Lower leg skin (tissue), 4 donors: ENCODE measurements around the gene PLCB1. TPM values are rescaled to one million over a fixed set of nuclear protein-coding genes. Genes with fewer than 3 reads are reported as not detected.
A peak's percentile ranks its signal among the peaks of the same experiment; 100 is the strongest.

ENCODE experiments used
- DNase-seq, 2 donors: peaks; one replicate each; pipeline ENCODE4 v3.0.0-alpha.2; 2019; ENCODE audit warnings: low spot score in 2 of 2
- H3K4me3 ChIP-seq: fragments of 200-600 bp; sonication (generic); 2 replicates; pipeline ENCODE4 v1.5.1; 2017; ENCODE audit warnings: mild to moderate bottlenecking, low read depth; ENCODE audit not compliant: poor library complexity, severe bottlenecking
- POLR2A ChIP-seq, 2 donors: fragments of 450-650 bp; IDR thresholded peaks; one replicate each; pipeline ENCODE4 v1.6.1; 2016 to 2017; ENCODE audit warnings: antibody characterized with exemption in 2 of 2, mild to moderate bottlenecking in 1 of 2, moderate library complexity in 1 of 2
- WGBS, 2 donors: methylation state at CpG; one replicate each; pipeline ENCODE4 v1.1.5; 2018; 5-methylcytosine and 5-hydroxymethylcytosine counted together
- intact Hi-C: fragments of 100-400 bp; cut with DNase I; formaldehyde crosslinking; loops from one replicate; pipeline ENCODE4 v1.15.0; 2023; ENCODE audit warnings: low total_unique reads
- total RNA-seq, 4 donors: library from RNA; depleted of rRNA; stranded (reverse); fragments of >200 nt; gene quantifications; one replicate each; pipeline ENCODE4 v1.1.0, GENCODE V29; 2016
- TF ChIP-seq, protein P1 (sequence below), 3 donors: fragments of 450-650 bp; IDR thresholded peaks; one replicate each; pipeline ENCODE4 v1.5.1; 2016; ENCODE audit warnings: antibody characterized with exemption in 3 of 3, mild to moderate bottlenecking in 3 of 3, moderate library complexity in 2 of 3

PLCB1 gene
- total RNA-seq, 4 donors from 2014 or later, result 4.1 to 16.2 (median 9.1) TPM

DNA sequence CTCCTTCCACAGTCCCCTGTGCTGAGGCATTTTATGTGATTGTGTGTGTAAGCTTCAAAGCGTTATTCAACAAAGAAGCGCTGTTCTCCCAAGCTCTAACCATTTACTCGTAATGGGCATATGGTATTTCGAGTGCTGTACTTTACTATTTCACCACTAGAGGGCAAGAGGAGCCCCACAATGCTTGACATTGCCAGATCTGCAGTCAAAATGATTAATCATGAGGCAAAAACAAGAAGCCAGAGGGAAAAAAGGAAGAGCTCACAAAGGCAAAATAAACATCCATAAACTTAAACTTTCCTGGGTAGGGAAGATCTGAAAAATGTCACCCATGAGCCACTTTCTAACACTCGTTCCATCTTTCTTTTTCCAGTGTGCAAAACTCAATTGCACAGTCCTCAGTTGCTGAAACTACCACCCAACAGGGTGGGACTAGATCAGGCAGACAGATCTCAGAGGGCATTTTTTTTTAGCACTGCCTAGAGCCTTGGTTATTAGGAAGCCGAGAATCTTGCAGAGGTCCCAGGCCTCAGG lies 721.8 kb downstream of the PLCB1 start:
- peak in 1 of 2 donors; percentile 39 for DNase-seq
- WGBS, 2 donors, result 3 to 6% methylated on average over 6 of the region's 6 CpGs
- intact Hi-C loops, result loop anchor here (10.0 kb wide), 1 partner anchor 511 kb away; no protein-coding TSS in a partner anchor
- TF ChIP-seq, protein P1, sequence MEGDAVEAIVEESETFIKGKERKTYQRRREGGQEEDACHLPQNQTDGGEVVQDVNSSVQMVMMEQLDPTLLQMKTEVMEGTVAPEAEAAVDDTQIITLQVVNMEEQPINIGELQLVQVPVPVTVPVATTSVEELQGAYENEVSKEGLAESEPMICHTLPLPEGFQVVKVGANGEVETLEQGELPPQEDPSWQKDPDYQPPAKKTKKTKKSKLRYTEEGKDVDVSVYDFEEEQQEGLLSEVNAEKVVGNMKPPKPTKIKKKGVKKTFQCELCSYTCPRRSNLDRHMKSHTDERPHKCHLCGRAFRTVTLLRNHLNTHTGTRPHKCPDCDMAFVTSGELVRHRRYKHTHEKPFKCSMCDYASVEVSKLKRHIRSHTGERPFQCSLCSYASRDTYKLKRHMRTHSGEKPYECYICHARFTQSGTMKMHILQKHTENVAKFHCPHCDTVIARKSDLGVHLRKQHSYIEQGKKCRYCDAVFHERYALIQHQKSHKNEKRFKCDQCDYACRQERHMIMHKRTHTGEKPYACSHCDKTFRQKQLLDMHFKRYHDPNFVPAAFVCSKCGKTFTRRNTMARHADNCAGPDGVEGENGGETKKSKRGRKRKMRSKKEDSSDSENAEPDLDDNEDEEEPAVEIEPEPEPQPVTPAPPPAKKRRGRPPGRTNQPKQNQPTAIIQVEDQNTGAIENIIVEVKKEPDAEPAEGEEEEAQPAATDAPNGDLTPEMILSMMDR (IDR thresholded peaks at IDR 0.05), result peak in 1 of 3 donors; percentile 48
- TF ChIP-seq POLR2A (IDR thresholded peaks at IDR 0.05), result no peak
- H3K4me3 ChIP-seq, result no peak overlapping the region

DNA sequence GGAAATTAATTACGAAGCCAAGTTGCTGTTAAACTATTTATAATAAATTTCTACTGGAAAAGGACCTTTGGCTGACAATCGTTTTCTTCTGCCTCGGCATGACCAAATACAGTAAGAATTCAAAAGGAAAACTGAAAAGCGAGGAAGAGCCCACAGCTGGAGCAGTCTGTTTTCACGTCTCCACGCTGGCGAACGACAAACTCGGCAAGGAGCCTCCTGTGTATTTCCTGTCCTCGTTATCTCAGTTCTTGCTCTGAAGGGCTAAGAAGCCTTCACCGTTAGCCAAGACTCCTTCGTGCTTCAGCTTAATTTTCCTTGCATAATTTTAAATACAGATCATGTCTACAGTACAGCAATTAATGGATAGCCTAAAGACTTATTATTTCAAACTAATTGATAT lies 722.5 kb downstream of the PLCB1 start:
- H3K4me3 ChIP-seq, result no peak overlapping the region
- intact Hi-C loops, result loop anchor here (10.0 kb wide), 1 partner anchor 510 kb away; no protein-coding TSS in a partner anchor
- peak in 1 of 2 donors; percentile 20 for DNase-seq
- WGBS, 2 donors, result 27 to 54% methylated on average over 12 of the region's 12 CpGs
- TF ChIP-seq POLR2A (IDR thresholded peaks at IDR 0.05), result no peak
- TF ChIP-seq, protein P1 (IDR thresholded peaks at IDR 0.05), result no peak

GRCh38 chr20:8855315-8855714 lies 723.2 kb downstream of the PLCB1 start:
- no peak for TF ChIP-seq POLR2A (IDR thresholded peaks at IDR 0.05)
- TF ChIP-seq, protein P1 (IDR thresholded peaks at IDR 0.05), result no peak
- no peak overlapping the region for H3K4me3 ChIP-seq
- DNase-seq, result peak in 1 of 2 donors; percentile 29
- intact Hi-C loops, result loop anchor here (10.0 kb wide), 1 partner anchor 509 kb away; no protein-coding TSS in a partner anchor

DNA sequence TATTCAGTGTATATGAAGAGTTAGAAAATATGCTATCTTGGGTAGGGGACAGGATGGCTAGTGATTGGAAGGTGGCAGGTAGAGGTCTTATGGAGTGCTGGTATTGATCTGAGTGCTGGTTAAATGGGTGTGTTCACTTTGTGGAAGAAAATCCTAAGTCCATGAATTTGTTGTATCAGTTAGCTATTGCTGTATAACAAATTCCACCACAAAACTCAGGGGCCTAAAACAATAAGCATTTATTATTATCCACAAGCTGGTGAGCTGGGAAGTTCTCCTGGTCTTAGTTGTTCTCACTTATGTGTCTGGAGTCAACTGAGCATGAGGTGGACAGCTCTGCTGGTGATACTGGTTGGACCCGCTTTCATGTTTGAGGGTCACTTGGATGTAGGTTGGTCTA lies 724.6 kb downstream of the PLCB1 start:
- no peak overlapping the region for H3K4me3 ChIP-seq
- 88 to 100% methylated on average over 1 of the region's 1 CpG for WGBS, 2 donors
- intact Hi-C loops, result loop anchor here (10.0 kb wide), 1 partner anchor 508 kb away; no protein-coding TSS in a partner anchor
- TF ChIP-seq, protein P1 (IDR thresholded peaks at IDR 0.05), result no peak
- no peak for TF ChIP-seq POLR2A (IDR thresholded peaks at IDR 0.05)
- DNase-seq, result no peak

DNA sequence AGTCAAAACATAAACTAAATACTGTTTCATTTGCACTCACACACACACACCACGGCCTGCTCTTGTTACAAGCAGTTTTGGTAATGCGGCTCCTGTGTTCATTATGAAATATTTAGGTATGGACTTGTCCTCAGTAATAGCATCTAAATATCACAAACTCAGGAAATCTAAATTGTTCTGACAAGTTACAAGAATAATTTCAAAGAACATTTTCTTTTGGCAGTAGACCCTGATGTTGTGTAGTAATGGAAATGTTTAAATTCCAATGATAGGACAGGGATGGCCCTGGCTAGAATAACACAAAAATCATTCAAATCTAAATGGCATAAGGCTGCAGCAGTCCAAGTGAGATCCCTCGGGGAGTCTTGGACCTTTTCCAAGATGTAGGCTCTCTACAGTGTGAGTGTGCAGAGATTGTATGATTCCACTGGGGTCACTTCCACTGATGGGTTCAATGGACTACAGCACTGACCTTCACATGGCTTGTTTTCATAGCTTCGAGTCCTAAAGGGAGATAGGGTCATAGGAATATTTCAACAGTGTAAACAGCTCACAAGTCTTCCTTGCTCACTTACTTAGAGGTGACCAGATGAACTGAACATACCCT lies 726.2 kb downstream of the PLCB1 start:
- intact Hi-C loops, result loop anchor here (10.0 kb wide), 1 partner anchor 507 kb away; no protein-coding TSS in a partner anchor
- DNase-seq, result no peak
- no peak for TF ChIP-seq POLR2A (IDR thresholded peaks at IDR 0.05)
- TF ChIP-seq, protein P1 (IDR thresholded peaks at IDR 0.05), result no peak
- WGBS, 2 donors, result 59 to 62% methylated on average over 4 of the region's 4 CpGs
- H3K4me3 ChIP-seq, result no peak overlapping the region
